H9 (cell line): ENCODE results near the gene NFU1. TPM values are rescaled to one million over a fixed set of nuclear protein-coding genes. Genes with fewer than 3 reads are reported as not detected.

Source experiments
- DNase-seq: peaks from one replicate; pipeline ENCODE4 v3.0.0-alpha.2; 2017
- H2AFZ ChIP-seq: one replicate; pipeline ENCODE4 v1.6.1; 2013; ENCODE audit warnings: mild to moderate bottlenecking, low read length, control low read depth, moderate library complexity
- H2AK5ac ChIP-seq: 2 replicates; pipeline ENCODE4 v1.6.1; 2013; ENCODE audit warnings: low read length, control low read depth, mixed read lengths; ENCODE audit not compliant: insufficient read length
- H2BK120ac ChIP-seq: one replicate; pipeline ENCODE4 v1.6.1; 2013; ENCODE audit warnings: low read depth, mild to moderate bottlenecking, low read length, control low read depth, inconsistent platforms; ENCODE audit not compliant: poor library complexity, severe bottlenecking
- H2BK12ac ChIP-seq: 2 replicates; pipeline ENCODE4 v1.6.1; 2013; ENCODE audit warnings: low read length, control low read depth, mixed read lengths, low read depth; ENCODE audit not compliant: insufficient read length
- H2BK15ac ChIP-seq: 2 replicates; pipeline ENCODE4 v1.6.1; 2013; ENCODE audit warnings: low read depth, low read length, control low read depth
- H2BK20ac ChIP-seq: one replicate; pipeline ENCODE4 v1.6.1; 2013; ENCODE audit warnings: low read depth, mild to moderate bottlenecking, low read length, control low read depth, inconsistent platforms; ENCODE audit not compliant: poor library complexity, severe bottlenecking
- H2BK5ac ChIP-seq: 2 replicates; pipeline ENCODE4 v1.6.1; 2013; ENCODE audit warnings: low read length, control low read depth, mixed read lengths; ENCODE audit not compliant: insufficient read length
- H3K14ac ChIP-seq: 2 replicates; pipeline ENCODE4 v1.6.1; 2013; ENCODE audit warnings: low read length, control low read depth; ENCODE audit not compliant: insufficient read depth
- H3K18ac ChIP-seq: 2 replicates; pipeline ENCODE4 v1.6.1; 2013; ENCODE audit warnings: low read depth, mild to moderate bottlenecking, mixed read lengths, low read length, control low read depth; ENCODE audit not compliant: insufficient read length
- H3K23ac ChIP-seq: 2 replicates; pipeline ENCODE4 v1.6.1; 2013; ENCODE audit warnings: low read length, control low read depth, mixed read lengths, low read depth; ENCODE audit not compliant: insufficient read length
- H3K23me2 ChIP-seq: 2 replicates; pipeline ENCODE4 v1.6.1; 2013; ENCODE audit warnings: low read depth, mild to moderate bottlenecking, mixed read lengths, low read length, control low read depth; ENCODE audit not compliant: insufficient read length, poor library complexity, severe bottlenecking
- H3K27ac ChIP-seq: 2 replicates; pipeline ENCODE4 v1.5.1; 2013; ENCODE audit warnings: low read length, control low read depth, mixed read lengths, low read depth; ENCODE audit not compliant: insufficient read length
- H3K27me3 ChIP-seq: 2 replicates; pipeline ENCODE4 v1.6.1; 2013; ENCODE audit warnings: low read length, control low read depth, inconsistent platforms; ENCODE audit not compliant: insufficient read depth
- H3K4ac ChIP-seq: 2 replicates; pipeline ENCODE4 v1.6.1; 2013; ENCODE audit warnings: low read depth, mild to moderate bottlenecking, control low read depth, inconsistent platforms, low read length, moderate library complexity
- H3K4me1 ChIP-seq: 2 replicates; pipeline ENCODE4 v1.6.1; 2013; ENCODE audit warnings: low read length, control low read depth, inconsistent platforms; ENCODE audit not compliant: insufficient read depth
- H3K4me2 ChIP-seq: 2 replicates; pipeline ENCODE4 v1.6.1; 2013; ENCODE audit warnings: low read length, control low read depth, mixed read lengths; ENCODE audit not compliant: insufficient read length, insufficient read depth
- H3K56ac ChIP-seq: 2 replicates; pipeline ENCODE4 v1.6.1; 2013; ENCODE audit warnings: low read depth, mild to moderate bottlenecking, mixed read lengths, low read length, control low read depth; ENCODE audit not compliant: insufficient read length
- H3K79me1 ChIP-seq: 2 replicates; pipeline ENCODE4 v1.6.1; 2013; ENCODE audit warnings: low read depth, mild to moderate bottlenecking, moderate library complexity, low read length, control low read depth, inconsistent platforms; ENCODE audit not compliant: insufficient read depth, poor library complexity, severe bottlenecking
- H3K79me2 ChIP-seq: 2 replicates; pipeline ENCODE4 v1.6.1; 2013; ENCODE audit warnings: low read length, control low read depth, inconsistent platforms; ENCODE audit not compliant: insufficient read depth
- H3K9ac ChIP-seq: 2 replicates; pipeline ENCODE4 v1.6.1; 2013; ENCODE audit warnings: low read length, control low read depth, mixed read lengths; ENCODE audit not compliant: insufficient read length; ENCODE audit errors: extremely low read depth
- H3K9me3 ChIP-seq: one replicate; pipeline ENCODE4 v1.6.1; 2013; ENCODE audit warnings: low read depth, low read length, inconsistent platforms; ENCODE audit not compliant: control insufficient read depth
- H3T11ph ChIP-seq: one replicate; pipeline ENCODE4 v1.6.1; 2013; ENCODE audit warnings: mild to moderate bottlenecking, low read length, control low read depth, inconsistent platforms
- H4K20me1 ChIP-seq: one replicate; pipeline ENCODE4 v1.6.1; 2013; ENCODE audit not compliant: control insufficient read depth, insufficient read length, insufficient read depth
- H4K5ac ChIP-seq: 2 replicates; pipeline ENCODE4 v1.6.1; 2013; ENCODE audit warnings: low read depth, mild to moderate bottlenecking, mixed read lengths, low read length, control low read depth; ENCODE audit not compliant: insufficient read length
- H4K8ac ChIP-seq: replicated peaks from 2 replicates; pipeline ENCODE4 v1.6.1; 2013; ENCODE audit warnings: low read length, control low read depth, mixed read lengths, low read depth; ENCODE audit not compliant: insufficient read length
- H4K91ac ChIP-seq: 2 replicates; pipeline ENCODE4 v1.6.1; 2013; ENCODE audit warnings: low read depth, mild to moderate bottlenecking, moderate library complexity, mixed read lengths, low read length, control low read depth; ENCODE audit not compliant: insufficient read length
- H3K27ac Mint-ChIP-seq, 3 experiments: 2 replicates in 2 of 3; 3 replicates in 1 of 3; pipeline ENCODE4 v1.8.0; 2020 to 2021; ENCODE audit warnings: mixed read lengths in 3 of 3, mild to moderate bottlenecking in 1 of 3, moderate library complexity in 1 of 3
- H3K27me3 Mint-ChIP-seq: 2 replicates; pipeline ENCODE4 v1.8.0; 2021; ENCODE audit warnings: low read depth, mild to moderate bottlenecking, moderate library complexity, mixed read lengths
- H3K36me3 Mint-ChIP-seq, 3 experiments: 2 replicates in 2 of 3; 3 replicates in 1 of 3; pipeline ENCODE4 v1.8.0; 2020 to 2021; ENCODE audit warnings: low read depth in 3 of 3, mixed read lengths in 3 of 3; ENCODE audit not compliant: insufficient read depth in 1 of 3
- H3K4me1 Mint-ChIP-seq, 2 experiments: 2 replicates each; pipeline ENCODE4 v1.8.0; 2020; ENCODE audit warnings: mixed read lengths in 2 of 2
- H3K4me3 Mint-ChIP-seq, 2 experiments: 2 replicates in 1 of 2; 3 replicates in 1 of 2; pipeline ENCODE4 v1.8.0; 2020 to 2021; ENCODE audit warnings: mild to moderate bottlenecking in 2 of 2, mixed read lengths in 2 of 2, moderate library complexity in 1 of 2
- H3K9me3 Mint-ChIP-seq, 2 experiments: 2 replicates in 1 of 2; 3 replicates in 1 of 2; pipeline ENCODE4 v1.8.0; 2020; ENCODE audit warnings: mild to moderate bottlenecking in 2 of 2, mixed read lengths in 2 of 2, moderate library complexity in 1 of 2
- CTCF ChIP-seq: fragments of 200-600 bp; sonication (generic); conservative IDR thresholded peaks from 3 replicates; pipeline ENCODE4 v1.8.0; 2021; ENCODE audit warnings: antibody characterized with exemption, mild to moderate bottlenecking
- WGBS: extraction: QIAGEN DNeasy Blood & Tissue Kit; methylation state at CpG from one replicate; pipeline ENCODE4 v1.1.7; 2013; ENCODE audit warnings: missing lambda C conversion rate, low lambda C conversion rate, mixed read lengths; ENCODE audit not compliant: insufficient read length; ENCODE audit errors: extremely low coverage; 5-methylcytosine and 5-hydroxymethylcytosine counted together
- total RNA-seq: library from RNA; stranded (reverse); gene quantifications from 2 replicates; pipeline ENCODE4 v1.2.1, GENCODE V29; 2021

Gene NFU1
- total RNA-seq, 1 experiment from 2014 or later, result 61.4 TPM

GRCh38 chr2:69462780-69463179, 25.5 kb upstream of the NFU1 start:
- H4K8ac ChIP-seq, result no peak overlapping the region
- no peak overlapping the region for H3K27ac ChIP-seq
- DNase-seq, result no peak
- Mint-ChIP-seq H3K27me3 (no peaks in the 10 kb centered on the region), H3K4me3 (no peak overlapping the region), H3K4me1 (peaks cover 0 to 10% of the 10 kb centered on the region in 2 experiments; a peak in 3 of 4 replicates), H3K36me3 (peaks cover 2 to 17% (median 4%) of the 10 kb centered on the region in 3 experiments; a peak in 4 of 7 replicates), H3K27ac (no peak overlapping the region), H3K9me3 (no peaks in the 10 kb centered on the region)
- no peak overlapping the region for H4K5ac ChIP-seq
- no peaks in the 10 kb centered on the region for H3K27me3 ChIP-seq
- H3K4ac ChIP-seq, result no peak overlapping the region
- no peak overlapping the region for H2BK12ac ChIP-seq
- H2BK20ac ChIP-seq, result no peak overlapping the region
- no peak overlapping the region for H3T11ph ChIP-seq
- H2AK5ac ChIP-seq, result no peak overlapping the region
- H3K9me3 ChIP-seq, result no peaks in the 10 kb centered on the region
- H3K56ac ChIP-seq, result no peak overlapping the region
- TF ChIP-seq CTCF, result no peak
- no peak overlapping the region for H2AFZ ChIP-seq
- no peak overlapping the region for H3K14ac ChIP-seq
- H3K23me2 ChIP-seq, result no peaks in the 10 kb centered on the region
- H2BK120ac ChIP-seq, result no peak overlapping the region
- no peak overlapping the region for H3K9ac ChIP-seq
- no peak overlapping the region for H3K23ac ChIP-seq
- H3K4me2 ChIP-seq, result no peak overlapping the region
- no peak overlapping the region for H4K91ac ChIP-seq
- H3K18ac ChIP-seq, result no peak overlapping the region
- H3K79me2 ChIP-seq, result no peaks in the 10 kb centered on the region
- no peaks in the 10 kb centered on the region for H3K4me1 ChIP-seq
- no peaks in the 10 kb centered on the region for H4K20me1 ChIP-seq
- H3K79me1 ChIP-seq, result no peaks in the 10 kb centered on the region
- H2BK15ac ChIP-seq, result no peak overlapping the region
- H2BK5ac ChIP-seq, result no peak overlapping the region
- WGBS, result no CpG with 5 or more reads among the region's 3 CpGs
